OCI-LY7 (cell line): ENCODE results near the gene PCYT1A. TPM values are rescaled to one million over a fixed set of nuclear protein-coding genes. Genes with fewer than 3 reads are reported as not detected.

ENCODE experiments used
- BruUV-seq: library from RNA; stranded (reverse); fragments of 400-500 nt; replicated peaks from 2 replicates; lab custom pipeline; 2021; lab: Mats Ljungman, UMichigan
- CTCF ChIA-PET: fragments of 300-600 bp; sonication (Branson Sonifier 250); formaldehyde crosslinking; loops from one replicate; lab custom pipeline; 2022; ENCODE audit warnings: antibody characterized with exemption; ENCODE audit not compliant: unreplicated experiment; lab: Charles Lee
- POLR2A ChIA-PET: fragments of 300-600 bp; sonication (Branson Sonifier 250); formaldehyde crosslinking; loops from one replicate; lab custom pipeline; 2022; ENCODE audit warnings: antibody characterized with exemption; lab: Charles Lee
- DNase-seq: peaks from one replicate; pipeline ENCODE4 v3.0.0-alpha.2; 2015; ENCODE audit warnings: low spot score
- H2AFZ ChIP-seq: fragments of 200-600 bp; sonication (generic), shearing (Covaris generic); 2 replicates; pipeline ENCODE4 v1.6.1; 2014; ENCODE audit warnings: mild to moderate bottlenecking, antibody characterized with exemption, low read length, moderate library complexity
- H3K27ac ChIP-seq: fragments of 200-600 bp; sonication (generic); 2 replicates; pipeline ENCODE4 v1.5.1; 2014; ENCODE audit warnings: mixed run types, low read depth, mild to moderate bottlenecking, moderate library complexity, low read length, inconsistent platforms; ENCODE audit not compliant: poor library complexity, severe bottlenecking
- H3K36me3 ChIP-seq: fragments of 200-600 bp; sonication (generic); 2 replicates; pipeline ENCODE4 v1.6.1; 2014; ENCODE audit warnings: mild to moderate bottlenecking, antibody characterized with exemption, low read length, moderate library complexity, mixed read lengths; ENCODE audit not compliant: insufficient read depth
- H3K4me1 ChIP-seq: fragments of 200-600 bp; sonication (generic); 2 replicates; pipeline ENCODE4 v1.5.1; 2014; ENCODE audit warnings: mild to moderate bottlenecking, low read length; ENCODE audit not compliant: insufficient read depth, poor library complexity, severe bottlenecking
- H3K4me2 ChIP-seq: fragments of 200-600 bp; sonication (generic); 2 replicates; pipeline ENCODE4 v1.6.1; 2014; ENCODE audit warnings: mild to moderate bottlenecking, low read length
- H3K4me3 ChIP-seq: fragments of 200-600 bp; sonication (generic); 2 replicates; pipeline ENCODE4 v1.5.1; 2014; ENCODE audit warnings: mild to moderate bottlenecking, low read depth, low read length; ENCODE audit not compliant: poor library complexity, severe bottlenecking
- H3K79me2 ChIP-seq: fragments of 200-600 bp; sonication (generic); 2 replicates; pipeline ENCODE4 v1.6.1; 2016; ENCODE audit warnings: low read depth, mild to moderate bottlenecking, low read length, moderate library complexity, mixed read lengths; ENCODE audit not compliant: insufficient read depth
- H3K9me2 ChIP-seq: fragments of 200-600 bp; sonication (generic); 2 replicates; pipeline ENCODE4 v1.6.1; 2016; ENCODE audit warnings: mild to moderate bottlenecking, low read length, mixed read lengths; ENCODE audit not compliant: insufficient read depth
- H3K9me3 ChIP-seq: fragments of 200-600 bp; sonication (generic); 2 replicates; pipeline ENCODE4 v1.6.1; 2014; ENCODE audit warnings: mild to moderate bottlenecking, mixed run types, low read length, mixed read lengths
- H4K20me1 ChIP-seq: fragments of 200-600 bp; sonication (generic); 2 replicates; pipeline ENCODE4 v1.6.1; 2014; ENCODE audit warnings: mild to moderate bottlenecking, antibody characterized with exemption, low read length, moderate library complexity, mixed read lengths; ENCODE audit not compliant: insufficient read depth
- CTCF ChIP-seq: fragments of 200-600 bp; sonication (generic); conservative IDR thresholded peaks from 2 replicates; pipeline ENCODE4 v1.5.1; 2014; ENCODE audit warnings: mild to moderate bottlenecking, antibody characterized with exemption, low read length, moderate library complexity, mixed read lengths
- EZH2phosphoT487 ChIP-seq: fragments of 200-600 bp; sonication (generic); IDR thresholded peaks from 2 replicates; pipeline ENCODE4 v1.6.1; 2018; ENCODE audit warnings: low read depth, borderline replicate concordance, mild to moderate bottlenecking, mixed run types, antibody characterized with exemption, low read length, moderate library complexity, mixed read lengths
- intact Hi-C: fragments of 100-400 bp; cut with micrococcal nuclease; formaldehyde crosslinking; loops from one replicate; pipeline ENCODE4 v1.10.0; 2022; ENCODE audit not compliant: unreplicated experiment
- total RNA-seq, 2 experiments: library from RNA; depleted of rRNA in 1 of 2; stranded (reverse); fragments of >200 nt in 1 of 2; shearing (Covaris generic) in 1 of 2; gene quantifications; 2 replicates each; pipeline ENCODE4 v1.2.3, GENCODE V29; 2014 to 2022

Gene PCYT1A
- total RNA-seq, 2 experiments from 2014 or later = 21.6 to 27.1 TPM

- H3K79me2 ChIP-seq = no peaks in the 10 kb centered on the region; the same call in 1 of the 2 replicates
- no peaks in the 10 kb centered on the region for H3K9me2 ChIP-seq
- H4K20me1 ChIP-seq = no peaks in the 10 kb centered on the region; the same call in 1 of the 2 replicates
- CTCF ChIA-PET = no interaction called here
- POLR2A ChIA-PET = interaction anchor here (0.6 to 1.1 kb wide), 5 partner anchors 156 to 864 kb away, joined by 3 to 6 read pairs (median 3); no protein-coding TSS in a partner anchor
- no peak overlapping the region for H3K27ac ChIP-seq
- TF ChIP-seq EZH2phosphoT487 (no peak), CTCF (no peak)
- no peak for DNase-seq
- H3K36me3 ChIP-seq = no peaks in the 10 kb centered on the region
- H3K4me2 ChIP-seq = no peak overlapping the region
- H3K4me3 ChIP-seq = no peak overlapping the region
- intact Hi-C loops = no loop called here
- peaks cover 4% of the 10 kb centered on the region for H3K4me1 ChIP-seq
- H2AFZ ChIP-seq = no peak overlapping the region
- BruUV-seq = no TSS peak
- H3K9me3 ChIP-seq = no peaks in the 10 kb centered on the region
Measured at GRCh38 chr3:196280689-196281440, 6.7 kb downstream of the PCYT1A start.

DNA sequence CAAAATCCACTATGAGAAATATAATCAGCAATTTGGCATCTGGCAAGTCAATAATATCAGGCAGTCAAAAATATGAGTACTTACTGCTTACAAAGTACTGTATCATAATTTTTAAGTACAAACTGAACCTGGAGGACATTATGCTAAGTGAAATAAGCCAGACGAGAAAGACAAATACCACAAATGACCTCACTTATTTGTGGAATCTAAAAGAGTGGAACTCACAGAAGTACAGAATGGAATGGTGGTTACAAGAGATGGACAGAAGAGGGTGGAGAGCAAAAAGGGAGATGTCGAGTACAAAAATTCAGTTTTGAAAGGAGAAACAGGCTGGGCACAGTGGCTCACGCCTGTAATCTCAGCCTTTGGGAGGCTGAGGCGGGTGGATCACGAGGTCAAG, 12.4 kb downstream of the PCYT1A start:
- no peak overlapping the region for H2AFZ ChIP-seq
- H3K4me2 ChIP-seq = no peak overlapping the region
- BruUV-seq = no TSS peak
- H4K20me1 ChIP-seq = no peaks in the 10 kb centered on the region
- peaks cover 23% of the 10 kb centered on the region for H3K36me3 ChIP-seq
- TF ChIP-seq EZH2phosphoT487 (no peak), CTCF (no peak)
- no peaks in the 10 kb centered on the region for H3K79me2 ChIP-seq
- ChIA-PET CTCF (no interaction called here), POLR2A (no interaction called here)
- no peak overlapping the region for H3K4me3 ChIP-seq
- H3K9me3 ChIP-seq = peaks cover 13% of the 10 kb centered on the region
- H3K27ac ChIP-seq = no peak overlapping the region
- no peak for DNase-seq
- intact Hi-C loops = no loop called here
- no peaks in the 10 kb centered on the region for H3K9me2 ChIP-seq
- no peaks in the 10 kb centered on the region for H3K4me1 ChIP-seq

DNA sequence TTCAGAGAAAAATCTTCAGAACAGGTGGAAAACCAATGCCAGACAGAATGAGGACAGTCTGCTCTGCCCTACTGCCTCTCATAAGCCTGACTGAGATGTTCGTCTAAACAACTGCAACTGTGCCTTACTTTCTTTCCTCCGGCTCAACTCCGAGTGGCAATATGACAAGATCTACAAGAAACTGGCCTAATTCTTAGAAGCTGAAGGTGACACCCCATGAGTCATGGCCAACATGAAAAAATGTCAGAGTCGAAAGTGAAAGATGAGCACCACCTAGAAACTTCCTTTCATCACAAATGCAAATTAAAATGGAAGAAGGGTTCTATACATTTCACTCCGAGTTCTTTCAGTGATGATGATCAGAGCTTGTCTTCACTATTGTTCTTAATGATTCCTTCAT, 12.9 kb downstream of the PCYT1A start:
- Histone ChIP-seq H3K27ac (no peak overlapping the region), H3K4me2 (no peak overlapping the region), H4K20me1 (no peaks in the 10 kb centered on the region), H3K79me2 (no peaks in the 10 kb centered on the region), H3K9me3 (peaks cover 13% of the 10 kb centered on the region), H3K9me2 (no peaks in the 10 kb centered on the region), H3K4me1 (no peaks in the 10 kb centered on the region), H2AFZ (no peak overlapping the region), H3K36me3 (peaks cover 23% of the 10 kb centered on the region), H3K4me3 (no peak overlapping the region)
- ChIA-PET CTCF (interaction anchor here (0.5 kb wide), 1 partner anchor 212 kb away, joined by 3 read pairs; no protein-coding TSS in a partner anchor), POLR2A (no interaction called here)
- TF ChIP-seq CTCF = no peak
- intact Hi-C loops = no loop called here
- BruUV-seq = no TSS peak
- DNase-seq = no peak
